Parathyroid adenoma (tissue), 2 donors: ENCODE measurements around the gene ARMH1.

Experiments used
- H2AFZ ChIP-seq: fragments of 300-600 bp; sonication (generic); one replicate; pipeline ENCODE4 v1.7.0; 2017; ENCODE audit warnings: antibody characterized with exemption, mild to moderate bottlenecking
- H3K27ac ChIP-seq: fragments of 300-600 bp; sonication (generic); one replicate; pipeline ENCODE4 v1.7.0; 2017
- H3K27me3 ChIP-seq: fragments of 300-600 bp; sonication (generic); one replicate; pipeline ENCODE4 v1.7.0; 2017; ENCODE audit warnings: low read length; ENCODE audit not compliant: control insufficient read depth, insufficient read depth
- H3K36me3 ChIP-seq: fragments of 300-600 bp; sonication (generic); one replicate; pipeline ENCODE4 v1.7.0; 2017; ENCODE audit warnings: low read length; ENCODE audit not compliant: control insufficient read depth, insufficient read depth
- H3K4me1 ChIP-seq: fragments of 300-600 bp; sonication (generic); one replicate; pipeline ENCODE4 v1.7.0; 2017; ENCODE audit warnings: control low read depth
- H3K4me2 ChIP-seq: fragments of 300-600 bp; sonication (generic); one replicate; pipeline ENCODE4 v1.7.0; 2017; ENCODE audit warnings: low read length
- H3K4me3 ChIP-seq: fragments of 300-600 bp; sonication (generic); one replicate; pipeline ENCODE4 v1.7.0; 2017; ENCODE audit warnings: low read depth, low read length
- H3K79me2 ChIP-seq: fragments of 300-600 bp; sonication (generic); one replicate; pipeline ENCODE4 v1.7.0; 2017; ENCODE audit warnings: control low read depth
- H3K9ac ChIP-seq: fragments of 300-600 bp; sonication (generic); one replicate; pipeline ENCODE4 v1.7.0; 2017; ENCODE audit warnings: mild to moderate bottlenecking
- H3K9me3 ChIP-seq: fragments of 300-600 bp; sonication (generic); one replicate; pipeline ENCODE4 v1.7.0; 2017; ENCODE audit warnings: low read length; ENCODE audit not compliant: control insufficient read depth
- CTCF ChIP-seq: fragments of 300-600 bp; sonication (generic); IDR thresholded peaks from one replicate; pipeline ENCODE4 v1.7.0; 2017; ENCODE audit warnings: antibody characterized with exemption, mild to moderate bottlenecking
- donor health status: primary hyperparathyroidism.

Gene ARMH1

GRCh38 chr1:44681905-44682882 lies 7.7 kb downstream of the ARMH1 start:
- no peak for TF ChIP-seq CTCF
- Histone ChIP-seq H3K27me3 (no peaks in the 10 kb centered on the region), H3K27ac (no peak overlapping the region), H3K4me3 (no peak overlapping the region), H3K9me3 (no peaks in the 10 kb centered on the region), H3K4me1 (no peaks in the 10 kb centered on the region), H3K36me3 (no peaks in the 10 kb centered on the region), H3K79me2 (no peaks in the 10 kb centered on the region), H3K4me2 (no peak overlapping the region), H3K9ac (no peak overlapping the region), H2AFZ (no peak overlapping the region)

- no peak overlapping the region for H3K4me2 ChIP-seq
- no peak overlapping the region for H3K27ac ChIP-seq
- no peak overlapping the region for H3K9ac ChIP-seq
- no peaks in the 10 kb centered on the region for H3K79me2 ChIP-seq
- H3K4me1 ChIP-seq: no peaks in the 10 kb centered on the region
- no peak overlapping the region for H3K4me3 ChIP-seq
- TF ChIP-seq CTCF: no peak
- no peaks in the 10 kb centered on the region for H3K27me3 ChIP-seq
- H3K36me3 ChIP-seq: no peaks in the 10 kb centered on the region
- no peak overlapping the region for H2AFZ ChIP-seq
- H3K9me3 ChIP-seq: no peaks in the 10 kb centered on the region
These were observed 8.4 kb downstream of the ARMH1 start for GRCh38 chr1:44682883-44683265.

- H3K79me2 ChIP-seq: no peaks in the 10 kb centered on the region
- no peak overlapping the region for H3K9ac ChIP-seq
- H3K27me3 ChIP-seq: no peaks in the 10 kb centered on the region
- no peak overlapping the region for H3K27ac ChIP-seq
- H3K4me1 ChIP-seq: no peaks in the 10 kb centered on the region
- no peak overlapping the region for H3K4me2 ChIP-seq
- H3K4me3 ChIP-seq: no peak overlapping the region
- H2AFZ ChIP-seq: no peak overlapping the region
- no peaks in the 10 kb centered on the region for H3K9me3 ChIP-seq
- TF ChIP-seq CTCF: no peak
- no peaks in the 10 kb centered on the region for H3K36me3 ChIP-seq
These were observed 10.0 kb downstream of the ARMH1 start for GRCh38 chr1:44684525-44684924.

GRCh38 chr1:44685218-44685617 lies 10.7 kb downstream of the ARMH1 start:
- no peaks in the 10 kb centered on the region for H3K9me3 ChIP-seq
- no peak overlapping the region for H3K4me2 ChIP-seq
- no peak overlapping the region for H2AFZ ChIP-seq
- no peak for TF ChIP-seq CTCF
- H3K4me3 ChIP-seq: no peak overlapping the region
- no peaks in the 10 kb centered on the region for H3K36me3 ChIP-seq
- H3K79me2 ChIP-seq: no peaks in the 10 kb centered on the region
- H3K4me1 ChIP-seq: no peaks in the 10 kb centered on the region
- H3K27ac ChIP-seq: no peak overlapping the region
- no peaks in the 10 kb centered on the region for H3K27me3 ChIP-seq
- H3K9ac ChIP-seq: no peak overlapping the region

- H3K27me3 ChIP-seq: no peaks in the 10 kb centered on the region
- H3K9ac ChIP-seq: no peak overlapping the region
- H3K4me2 ChIP-seq: no peak overlapping the region
- H3K4me1 ChIP-seq: no peaks in the 10 kb centered on the region
- H3K79me2 ChIP-seq: no peaks in the 10 kb centered on the region
- no peak for TF ChIP-seq CTCF
- no peak overlapping the region for H3K4me3 ChIP-seq
- no peaks in the 10 kb centered on the region for H3K36me3 ChIP-seq
- no peak overlapping the region for H3K27ac ChIP-seq
- no peak overlapping the region for H2AFZ ChIP-seq
- no peaks in the 10 kb centered on the region for H3K9me3 ChIP-seq
These were observed 11.4 kb downstream of the ARMH1 start for GRCh38 chr1:44685881-44686280.
